ENCODE results near the gene MAP1LC3A.

GRCh38 chr20:34514897-34515483 lies 43.5 kb upstream of the MAP1LC3A start:
- TF ChIP-seq CTCF (conservative IDR thresholded peaks at IDR 0.05) = no peak
- no peak for TF ChIP-seq ZFX (IDR thresholded peaks at IDR 0.05)

All from C4-2B (cell line).